ENCODE data around the gene AKAP1.

The AKAP1 gene

DNA sequence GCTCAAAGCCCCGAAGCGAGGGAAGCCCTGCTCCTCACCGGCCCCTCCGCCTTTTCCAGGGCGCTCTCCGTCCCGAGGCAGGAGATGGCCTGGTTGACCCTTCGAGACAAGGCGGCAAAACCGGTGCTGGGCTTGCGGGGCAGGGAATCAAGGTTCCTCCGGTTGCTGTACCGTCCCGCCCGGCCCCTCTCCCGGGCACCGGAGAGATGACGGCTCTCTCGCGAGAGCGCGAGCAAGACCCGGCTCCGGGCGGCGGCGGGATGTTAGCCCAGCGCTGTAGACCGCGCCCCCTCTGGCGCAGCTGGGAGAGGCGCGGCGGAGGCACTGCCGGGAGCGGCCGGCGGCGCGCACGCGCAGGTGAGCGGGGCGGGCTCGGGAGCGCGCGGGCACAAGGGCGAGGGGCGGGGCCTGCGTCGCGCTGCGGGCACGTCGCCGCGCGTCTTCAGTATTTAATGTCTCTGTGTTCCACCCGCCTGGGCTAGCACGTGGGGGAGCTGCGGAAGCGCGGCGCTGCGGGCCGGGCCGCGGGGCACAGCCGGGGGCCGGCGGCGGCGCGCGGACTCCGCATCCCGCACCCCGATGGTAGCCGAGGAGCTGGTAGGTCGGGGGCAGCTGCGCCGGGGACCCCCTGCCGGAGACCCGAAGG, at the start of gene AKAP1:
AKAP1 (plus strand) TSS at position 445 of the 646 bp plus-strand sequence. CDS start 20,219 bp downstream, outside the sequence.
- H3K9me3 ChIP-seq (ENCODE audit: control insufficient read depth, insufficient read depth, low read depth, low read length), result no peaks in the 10 kb centered on the region
- H3K27me3 ChIP-seq (ENCODE audit: control insufficient read depth, insufficient read depth, low read length), result no peaks in the 10 kb centered on the region
- peak within 1 kb of the TSS; percentile 72 for H3K27ac ChIP-seq (ENCODE audit: low read depth, low read length)
- peak within 1 kb of the TSS; percentile 92 for H3K4me3 ChIP-seq (ENCODE audit: low read depth, low read length)
- no peaks in the 10 kb centered on the region for H3K36me3 ChIP-seq (ENCODE audit: control insufficient read depth, insufficient read depth, low read length)
- peaks cover 30% of the 10 kb centered on the region for H3K4me1 ChIP-seq (ENCODE audit: control insufficient read depth, insufficient read depth, low read length)
- H3K9ac ChIP-seq (ENCODE audit: low read length), result peak within 1 kb of the TSS; percentile 97

- no peak overlapping the region for H3K27ac ChIP-seq (ENCODE audit: low read depth, low read length)
- no peaks in the 10 kb centered on the region for H3K9me3 ChIP-seq (ENCODE audit: control insufficient read depth, insufficient read depth, low read depth, low read length)
- H3K4me1 ChIP-seq (ENCODE audit: control insufficient read depth, insufficient read depth, low read length), result peaks cover 3% of the 10 kb centered on the region; the same call in 1 of the 2 replicates
- H3K4me3 ChIP-seq (ENCODE audit: low read depth, low read length), result no peak overlapping the region
- H3K36me3 ChIP-seq (ENCODE audit: control insufficient read depth, insufficient read depth, low read length), result no peaks in the 10 kb centered on the region
- no peak overlapping the region for H3K9ac ChIP-seq (ENCODE audit: low read length)
- no peaks in the 10 kb centered on the region for H3K27me3 ChIP-seq (ENCODE audit: control insufficient read depth, insufficient read depth, low read length)
Measured at GRCh38 chr17:57035971-57036481, 49.0 kb upstream of the AKAP1 start.

- Histone ChIP-seq H3K36me3 (ENCODE audit: control insufficient read depth, insufficient read depth, low read length) (no peaks in the 10 kb centered on the region), H3K9me3 (ENCODE audit: control insufficient read depth, insufficient read depth, low read depth, low read length) (no peaks in the 10 kb centered on the region), H3K4me3 (ENCODE audit: low read depth, low read length) (no peak overlapping the region), H3K27ac (ENCODE audit: low read depth, low read length) (no peak overlapping the region), H3K4me1 (ENCODE audit: control insufficient read depth, insufficient read depth, low read length) (peaks cover 3% of the 10 kb centered on the region; the same call in 1 of the 2 replicates), H3K27me3 (ENCODE audit: control insufficient read depth, insufficient read depth, low read length) (no peaks in the 10 kb centered on the region), H3K9ac (ENCODE audit: low read length) (no peak overlapping the region)
Measured at GRCh38 chr17:57037411-57037810, 47.6 kb upstream of the AKAP1 start.

DNA sequence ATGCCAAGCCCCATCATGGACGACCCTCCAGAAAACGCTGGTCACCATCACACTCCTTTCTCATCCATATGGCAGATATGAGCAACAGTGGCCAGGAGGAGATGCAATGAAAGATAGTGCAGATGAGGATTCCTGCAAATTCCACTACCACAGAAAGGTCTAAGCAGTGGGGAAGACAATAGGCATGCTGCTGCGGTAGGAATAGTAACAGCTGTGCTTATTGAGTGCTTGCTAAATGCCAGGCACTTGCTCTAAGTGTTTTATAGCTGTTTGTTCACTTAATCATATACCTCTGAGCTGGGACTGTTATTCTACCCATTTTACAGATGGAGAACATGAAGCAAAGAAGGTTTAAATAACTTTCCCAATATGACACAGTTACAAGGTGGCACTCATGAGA, 46.6 kb upstream of the AKAP1 start:
- Histone ChIP-seq H3K4me3 (ENCODE audit: low read depth, low read length) (no peak overlapping the region), H3K27me3 (ENCODE audit: control insufficient read depth, insufficient read depth, low read length) (no peaks in the 10 kb centered on the region), H3K9ac (ENCODE audit: low read length) (no peak overlapping the region), H3K27ac (ENCODE audit: low read depth, low read length) (no peak overlapping the region), H3K36me3 (ENCODE audit: control insufficient read depth, insufficient read depth, low read length) (no peaks in the 10 kb centered on the region), H3K4me1 (ENCODE audit: control insufficient read depth, insufficient read depth, low read length) (no peaks in the 10 kb centered on the region), H3K9me3 (ENCODE audit: control insufficient read depth, insufficient read depth, low read depth, low read length) (no peaks in the 10 kb centered on the region)

GRCh38 chr17:57040571-57040970, 44.5 kb upstream of the AKAP1 start:
- Histone ChIP-seq H3K9ac (ENCODE audit: low read length) (no peak overlapping the region), H3K27ac (ENCODE audit: low read depth, low read length) (no peak overlapping the region), H3K4me1 (ENCODE audit: control insufficient read depth, insufficient read depth, low read length) (no peaks in the 10 kb centered on the region), H3K36me3 (ENCODE audit: control insufficient read depth, insufficient read depth, low read length) (no peaks in the 10 kb centered on the region), H3K4me3 (ENCODE audit: low read depth, low read length) (no peak overlapping the region), H3K27me3 (ENCODE audit: control insufficient read depth, insufficient read depth, low read length) (no peaks in the 10 kb centered on the region), H3K9me3 (ENCODE audit: control insufficient read depth, insufficient read depth, low read depth, low read length) (no peaks in the 10 kb centered on the region)

GRCh38 chr17:57043276-57043675, 41.8 kb upstream of the AKAP1 start:
- Histone ChIP-seq H3K36me3 (ENCODE audit: control insufficient read depth, insufficient read depth, low read length) (no peaks in the 10 kb centered on the region), H3K27me3 (ENCODE audit: control insufficient read depth, insufficient read depth, low read length) (no peaks in the 10 kb centered on the region), H3K4me3 (ENCODE audit: low read depth, low read length) (no peak overlapping the region), H3K9ac (ENCODE audit: low read length) (no peak overlapping the region), H3K4me1 (ENCODE audit: control insufficient read depth, insufficient read depth, low read length) (no peaks in the 10 kb centered on the region), H3K27ac (ENCODE audit: low read depth, low read length) (no peak overlapping the region), H3K9me3 (ENCODE audit: control insufficient read depth, insufficient read depth, low read depth, low read length) (no peaks in the 10 kb centered on the region)

- no peaks in the 10 kb centered on the region for H3K27me3 ChIP-seq (ENCODE audit: control insufficient read depth, insufficient read depth, low read length)
- H3K9ac ChIP-seq (ENCODE audit: low read length), result no peak overlapping the region
- no peak overlapping the region for H3K27ac ChIP-seq (ENCODE audit: low read depth, low read length)
- no peaks in the 10 kb centered on the region for H3K9me3 ChIP-seq (ENCODE audit: control insufficient read depth, insufficient read depth, low read depth, low read length)
- no peak overlapping the region for H3K4me3 ChIP-seq (ENCODE audit: low read depth, low read length)
- H3K36me3 ChIP-seq (ENCODE audit: control insufficient read depth, insufficient read depth, low read length), result no peaks in the 10 kb centered on the region
- H3K4me1 ChIP-seq (ENCODE audit: control insufficient read depth, insufficient read depth, low read length), result no peaks in the 10 kb centered on the region
Measured at GRCh38 chr17:57044976-57045867, 39.8 kb upstream of the AKAP1 start.

- H3K27me3 ChIP-seq (ENCODE audit: control insufficient read depth, insufficient read depth, low read length), result no peaks in the 10 kb centered on the region
- H3K4me3 ChIP-seq (ENCODE audit: low read depth, low read length), result no peak overlapping the region
- H3K27ac ChIP-seq (ENCODE audit: low read depth, low read length), result no peak overlapping the region
- H3K9ac ChIP-seq (ENCODE audit: low read length), result no peak overlapping the region
- H3K4me1 ChIP-seq (ENCODE audit: control insufficient read depth, insufficient read depth, low read length), result no peaks in the 10 kb centered on the region
- H3K36me3 ChIP-seq (ENCODE audit: control insufficient read depth, insufficient read depth, low read length), result no peaks in the 10 kb centered on the region
- H3K9me3 ChIP-seq (ENCODE audit: control insufficient read depth, insufficient read depth, low read depth, low read length), result no peaks in the 10 kb centered on the region
Measured at GRCh38 chr17:57045868-57046704, 39.0 kb upstream of the AKAP1 start.

- Histone ChIP-seq H3K36me3 (ENCODE audit: control insufficient read depth, insufficient read depth, low read length) (no peaks in the 10 kb centered on the region), H3K9me3 (ENCODE audit: control insufficient read depth, insufficient read depth, low read depth, low read length) (no peaks in the 10 kb centered on the region), H3K9ac (ENCODE audit: low read length) (no peak overlapping the region), H3K4me1 (ENCODE audit: control insufficient read depth, insufficient read depth, low read length) (no peaks in the 10 kb centered on the region), H3K4me3 (ENCODE audit: low read depth, low read length) (no peak overlapping the region), H3K27ac (ENCODE audit: low read depth, low read length) (no peak overlapping the region), H3K27me3 (ENCODE audit: control insufficient read depth, insufficient read depth, low read length) (no peaks in the 10 kb centered on the region)
Measured at GRCh38 chr17:57046749-57047148, 38.3 kb upstream of the AKAP1 start.

DNA sequence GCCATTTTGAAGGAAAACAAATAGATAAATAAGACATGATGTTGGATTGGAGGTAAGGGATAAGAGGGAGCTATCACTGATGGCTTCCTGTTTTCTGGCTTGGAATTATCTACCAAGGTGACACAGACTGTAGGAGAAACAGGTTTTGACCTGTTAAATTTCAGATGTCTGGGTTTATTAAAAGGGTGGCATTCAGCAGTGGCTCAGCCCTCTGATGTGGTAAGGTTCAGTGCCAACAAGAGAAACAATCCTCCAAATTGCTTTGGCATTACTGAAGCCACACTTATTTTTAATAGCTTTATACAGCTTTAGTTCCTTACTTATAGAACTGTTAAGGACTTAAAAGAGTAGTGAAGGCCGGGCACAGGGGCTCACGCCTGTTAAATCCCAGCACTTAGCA, 37.0 kb upstream of the AKAP1 start:
- Histone ChIP-seq H3K9me3 (ENCODE audit: control insufficient read depth, insufficient read depth, low read depth, low read length) (no peaks in the 10 kb centered on the region), H3K4me1 (ENCODE audit: control insufficient read depth, insufficient read depth, low read length) (no peaks in the 10 kb centered on the region), H3K36me3 (ENCODE audit: control insufficient read depth, insufficient read depth, low read length) (no peaks in the 10 kb centered on the region), H3K9ac (ENCODE audit: low read length) (no peak overlapping the region), H3K27me3 (ENCODE audit: control insufficient read depth, insufficient read depth, low read length) (no peaks in the 10 kb centered on the region), H3K4me3 (ENCODE audit: low read depth, low read length) (no peak overlapping the region), H3K27ac (ENCODE audit: low read depth, low read length) (no peak overlapping the region)
